Coronary artery (tissue), 2 donors: Measurements from ENCODE around the gene SRBD1.

Experiments
- DNase-seq: peaks from one replicate; pipeline ENCODE4 v3.0.0-alpha.2; 2017; ENCODE audit warnings: low spot score
- H3K27ac ChIP-seq, 2 donors: fragments of 200-600 bp; sonication (generic); one replicate each; pipeline ENCODE4 v1.5.1; 2016 to 2019
- H3K4me3 ChIP-seq: fragments of 200-600 bp; sonication (generic); 2 replicates; pipeline ENCODE4 v1.5.1; 2016; ENCODE audit warnings: mild to moderate bottlenecking, moderate library complexity
- CTCF ChIP-seq: fragments of 200-600 bp; sonication (generic); IDR thresholded peaks from one replicate; pipeline ENCODE4 v1.5.1; 2019; ENCODE audit warnings: antibody characterized with exemption

The SRBD1 gene

GRCh38 chr2:45470531-45470930 is 140.5 kb downstream of the SRBD1 start:
- no peak for DNase-seq
- Histone ChIP-seq H3K4me3 (no peak overlapping the region), H3K27ac (peak overlapping the region; percentile 48 to 54)
- TF ChIP-seq CTCF: no peak

GRCh38 chr2:45469314-45470099 is 141.6 kb downstream of the SRBD1 start:
- Histone ChIP-seq H3K4me3 (no peak overlapping the region), H3K27ac (peak overlapping the region in 1 of 2 donors; percentile 48)
- TF ChIP-seq CTCF: no peak
- DNase-seq: no peak

GRCh38 chr2:45468279-45468678 is 142.8 kb downstream of the SRBD1 start:
- DNase-seq: no peak
- no peak for TF ChIP-seq CTCF
- no peak overlapping the region for H3K4me3 ChIP-seq
- H3K27ac ChIP-seq: no peak overlapping the region

GRCh38 chr2:45466053-45466452 is 145.0 kb downstream of the SRBD1 start:
- Histone ChIP-seq H3K27ac (no peak overlapping the region), H3K4me3 (no peak overlapping the region)
- no peak for DNase-seq
- no peak for TF ChIP-seq CTCF

- no peak for DNase-seq
- Histone ChIP-seq H3K27ac (no peak overlapping the region), H3K4me3 (no peak overlapping the region)
- no peak for TF ChIP-seq CTCF
Measured at GRCh38 chr2:45460825-45461224, 150.2 kb downstream of the SRBD1 start.

GRCh38 chr2:45459860-45460259 is 151.2 kb downstream of the SRBD1 start:
- no peak overlapping the region for H3K27ac ChIP-seq
- no peak for DNase-seq
- no peak for TF ChIP-seq CTCF
- H3K4me3 ChIP-seq: no peak overlapping the region

GRCh38 chr2:45458909-45459563 is 152.0 kb downstream of the SRBD1 start:
- no peak for TF ChIP-seq CTCF
- DNase-seq: no peak
- Histone ChIP-seq H3K27ac (peak overlapping the region; percentile 46 to 64), H3K4me3 (peak overlapping the region; percentile 2)
